ENCODE measurements around the gene PCDH18. TPM values are rescaled to one million over a fixed set of nuclear protein-coding genes. Genes with fewer than 3 reads are reported as not detected.
"Not testable (repeated sequence)": the region's sequence is repeated elsewhere in the genome, so short reads cannot be mapped to it uniquely, and the experiment has no call there.

Gene PCDH18
- total RNA-seq, 1 donor from 2014 or later, result 6.4 TPM

DNA sequence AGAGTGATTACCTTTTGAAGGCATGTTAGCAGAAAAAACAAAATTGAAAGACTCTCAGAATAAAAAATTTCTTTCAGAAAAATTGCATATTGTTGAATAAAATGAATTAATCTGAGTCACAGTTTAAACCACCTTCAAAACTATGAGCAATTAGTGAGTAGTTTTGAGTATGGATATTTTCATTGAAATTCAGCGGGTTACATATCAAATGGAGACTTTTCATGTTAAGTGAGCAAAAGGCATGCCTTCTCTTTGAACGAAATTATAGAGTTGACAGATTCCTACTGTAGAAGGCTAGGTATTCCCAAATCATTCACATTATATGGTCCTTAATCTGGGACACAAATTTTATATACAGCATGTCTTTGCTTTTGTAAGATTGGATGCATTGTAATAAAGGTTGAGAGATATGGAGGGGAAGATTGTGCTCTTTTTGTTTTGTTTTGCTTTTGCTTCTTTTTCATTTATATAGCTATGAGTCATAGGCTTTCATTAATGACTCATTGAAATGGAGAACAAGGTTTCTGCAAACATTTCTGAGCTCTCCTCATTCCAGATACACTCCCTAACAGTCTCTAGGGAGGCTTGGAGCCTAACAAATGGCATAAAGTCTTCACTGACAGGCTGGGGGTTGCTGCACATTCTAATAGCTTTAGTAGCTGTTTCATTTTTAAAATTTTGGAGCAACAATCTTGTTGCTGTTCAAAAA is 21.6 kb downstream of the PCDH18 start:
- Mint-ChIP-seq H3K9me3 (ENCODE audit: low read depth) (no peaks in the 10 kb centered on the region), H3K27me3 (no peaks in the 10 kb centered on the region), H3K27ac (no peak overlapping the region), H3K4me3 (ENCODE audit: low read depth) (no peak overlapping the region), H3K36me3 (ENCODE audit: insufficient read depth) (no peaks in the 10 kb centered on the region), H3K4me1 (ENCODE audit: low read depth) (no peaks in the 10 kb centered on the region)
- TF ChIP-seq, protein P1, sequence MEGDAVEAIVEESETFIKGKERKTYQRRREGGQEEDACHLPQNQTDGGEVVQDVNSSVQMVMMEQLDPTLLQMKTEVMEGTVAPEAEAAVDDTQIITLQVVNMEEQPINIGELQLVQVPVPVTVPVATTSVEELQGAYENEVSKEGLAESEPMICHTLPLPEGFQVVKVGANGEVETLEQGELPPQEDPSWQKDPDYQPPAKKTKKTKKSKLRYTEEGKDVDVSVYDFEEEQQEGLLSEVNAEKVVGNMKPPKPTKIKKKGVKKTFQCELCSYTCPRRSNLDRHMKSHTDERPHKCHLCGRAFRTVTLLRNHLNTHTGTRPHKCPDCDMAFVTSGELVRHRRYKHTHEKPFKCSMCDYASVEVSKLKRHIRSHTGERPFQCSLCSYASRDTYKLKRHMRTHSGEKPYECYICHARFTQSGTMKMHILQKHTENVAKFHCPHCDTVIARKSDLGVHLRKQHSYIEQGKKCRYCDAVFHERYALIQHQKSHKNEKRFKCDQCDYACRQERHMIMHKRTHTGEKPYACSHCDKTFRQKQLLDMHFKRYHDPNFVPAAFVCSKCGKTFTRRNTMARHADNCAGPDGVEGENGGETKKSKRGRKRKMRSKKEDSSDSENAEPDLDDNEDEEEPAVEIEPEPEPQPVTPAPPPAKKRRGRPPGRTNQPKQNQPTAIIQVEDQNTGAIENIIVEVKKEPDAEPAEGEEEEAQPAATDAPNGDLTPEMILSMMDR (IDR thresholded peaks at IDR 0.05; ENCODE audit: unreplicated experiment), result no peak
- no peak for DNase-seq (ENCODE audit: low spot score, unreplicated experiment)

DNA sequence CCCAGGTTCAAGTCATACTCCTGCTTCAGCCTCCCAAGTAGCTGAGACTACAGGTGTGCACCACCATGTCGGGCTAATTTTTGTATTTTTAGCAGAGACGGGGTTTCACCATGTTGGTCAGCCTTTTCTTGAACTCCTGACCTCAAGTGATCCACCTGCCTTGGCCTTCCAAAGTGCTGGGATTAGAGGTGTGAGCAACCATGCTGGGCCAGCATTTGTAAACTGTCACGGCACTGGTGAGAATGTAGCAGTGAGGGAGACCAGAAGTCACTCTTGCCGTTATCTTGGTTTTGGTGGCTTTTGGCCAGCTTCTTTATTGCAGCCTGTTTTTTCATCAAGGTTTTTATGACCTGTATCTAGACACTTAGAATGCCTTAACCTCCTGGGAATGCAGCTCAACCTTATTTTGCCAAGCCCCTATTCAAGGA is 22.4 kb downstream of the PCDH18 start:
- TF ChIP-seq, protein P1 (IDR thresholded peaks at IDR 0.05; ENCODE audit: unreplicated experiment), result no peak
- no peaks in the 10 kb centered on the region for H3K27me3 Mint-ChIP-seq
- no peaks in the 10 kb centered on the region for H3K4me1 Mint-ChIP-seq (ENCODE audit: low read depth)
- DNase-seq (ENCODE audit: low spot score, unreplicated experiment), result no peak
- no peaks in the 10 kb centered on the region for H3K9me3 Mint-ChIP-seq (ENCODE audit: low read depth)
- H3K36me3 Mint-ChIP-seq (ENCODE audit: insufficient read depth), result no peaks in the 10 kb centered on the region
- H3K4me3 Mint-ChIP-seq (ENCODE audit: low read depth), result no peak overlapping the region
- no peak overlapping the region for H3K27ac Mint-ChIP-seq

DNA sequence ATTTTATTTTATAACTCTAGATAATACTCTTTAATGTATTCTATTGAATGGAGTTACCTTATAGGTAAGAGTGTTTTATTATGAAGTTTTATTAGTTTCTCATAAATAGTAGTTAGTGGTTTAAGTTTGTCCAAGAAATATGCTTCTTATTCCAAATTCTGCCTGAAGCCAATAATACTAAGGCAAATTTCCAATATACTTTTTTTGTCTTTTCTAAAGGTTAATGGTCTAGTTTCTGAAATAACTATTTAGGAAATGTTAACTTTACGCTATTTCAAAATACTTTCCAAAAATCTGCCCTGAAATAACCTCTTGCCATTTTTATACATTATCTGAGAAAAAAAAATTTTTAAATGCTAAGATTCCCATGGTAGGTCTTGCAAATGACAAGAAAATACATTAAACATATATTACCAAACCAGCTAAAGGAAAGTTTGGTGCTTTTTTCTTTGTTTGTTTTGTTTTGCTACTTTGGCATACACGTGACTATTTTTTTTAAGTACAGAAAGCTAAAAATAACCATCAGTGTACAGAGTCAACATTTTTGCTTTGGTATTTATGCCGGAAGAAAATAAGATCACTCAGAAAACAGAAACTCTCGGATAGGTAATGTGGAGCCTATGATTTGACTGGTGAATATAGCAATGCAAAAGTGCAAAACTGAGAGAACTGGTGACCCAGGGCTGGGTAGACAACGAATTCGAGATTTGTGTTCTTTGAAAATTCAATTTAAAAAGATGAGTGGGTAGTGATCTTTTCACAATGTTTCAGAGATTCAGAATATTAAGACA is 29.8 kb downstream of the PCDH18 start:
- no peaks in the 10 kb centered on the region for H3K27me3 Mint-ChIP-seq
- H3K36me3 Mint-ChIP-seq (ENCODE audit: insufficient read depth), result no peaks in the 10 kb centered on the region
- H3K27ac Mint-ChIP-seq, result no peak overlapping the region
- DNase-seq (ENCODE audit: low spot score, unreplicated experiment), result no peak
- no peaks in the 10 kb centered on the region for H3K4me1 Mint-ChIP-seq (ENCODE audit: low read depth)
- no peak overlapping the region for H3K4me3 Mint-ChIP-seq (ENCODE audit: low read depth)
- H3K9me3 Mint-ChIP-seq (ENCODE audit: low read depth), result no peaks in the 10 kb centered on the region
- TF ChIP-seq, protein P1 (IDR thresholded peaks at IDR 0.05; ENCODE audit: unreplicated experiment), result no peak

GRCh38 chr4:137496267-137496666 is 36.0 kb downstream of the PCDH18 start:
- not testable (repeated sequence) for H3K4me1 Mint-ChIP-seq (ENCODE audit: low read depth); H3K27me3 Mint-ChIP-seq; H3K9me3 Mint-ChIP-seq (ENCODE audit: low read depth); DNase-seq (ENCODE audit: low spot score, unreplicated experiment); H3K36me3 Mint-ChIP-seq (ENCODE audit: insufficient read depth)
- H3K4me3 Mint-ChIP-seq (ENCODE audit: low read depth), result peak overlapping the region; percentile 66
- peak overlapping the region; percentile 78 for H3K27ac Mint-ChIP-seq

DNA sequence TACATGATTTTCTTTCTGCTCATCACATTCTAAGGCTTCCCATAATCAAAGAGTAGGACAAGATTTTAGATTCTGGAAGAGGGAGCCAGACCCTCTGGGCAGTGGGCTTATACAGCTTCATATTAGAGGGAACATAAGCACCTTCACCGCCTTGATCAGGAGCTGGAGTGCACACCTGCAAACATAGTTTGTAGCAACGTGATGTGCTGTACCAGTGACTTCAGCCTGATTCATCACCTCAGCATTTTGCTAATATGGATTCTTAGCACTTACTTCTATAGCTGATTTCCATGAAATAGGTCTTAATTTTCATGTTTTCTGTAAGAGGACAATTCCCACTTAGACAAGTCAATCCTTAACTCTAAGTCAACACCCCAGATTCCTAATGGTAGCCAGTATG is 36.7 kb downstream of the PCDH18 start:
- peaks cover 6% of the 10 kb centered on the region for H3K9me3 Mint-ChIP-seq (ENCODE audit: low read depth)
- TF ChIP-seq, protein P1 (IDR thresholded peaks at IDR 0.05; ENCODE audit: unreplicated experiment), result no peak
- DNase-seq (ENCODE audit: low spot score, unreplicated experiment), result no peak
- H3K36me3 Mint-ChIP-seq (ENCODE audit: insufficient read depth), result no peaks in the 10 kb centered on the region
- no peak overlapping the region for H3K27ac Mint-ChIP-seq
- H3K27me3 Mint-ChIP-seq, result no peaks in the 10 kb centered on the region
- H3K4me3 Mint-ChIP-seq (ENCODE audit: low read depth), result peak overlapping the region; percentile 9
- peaks cover 6% of the 10 kb centered on the region for H3K4me1 Mint-ChIP-seq (ENCODE audit: low read depth)

DNA sequence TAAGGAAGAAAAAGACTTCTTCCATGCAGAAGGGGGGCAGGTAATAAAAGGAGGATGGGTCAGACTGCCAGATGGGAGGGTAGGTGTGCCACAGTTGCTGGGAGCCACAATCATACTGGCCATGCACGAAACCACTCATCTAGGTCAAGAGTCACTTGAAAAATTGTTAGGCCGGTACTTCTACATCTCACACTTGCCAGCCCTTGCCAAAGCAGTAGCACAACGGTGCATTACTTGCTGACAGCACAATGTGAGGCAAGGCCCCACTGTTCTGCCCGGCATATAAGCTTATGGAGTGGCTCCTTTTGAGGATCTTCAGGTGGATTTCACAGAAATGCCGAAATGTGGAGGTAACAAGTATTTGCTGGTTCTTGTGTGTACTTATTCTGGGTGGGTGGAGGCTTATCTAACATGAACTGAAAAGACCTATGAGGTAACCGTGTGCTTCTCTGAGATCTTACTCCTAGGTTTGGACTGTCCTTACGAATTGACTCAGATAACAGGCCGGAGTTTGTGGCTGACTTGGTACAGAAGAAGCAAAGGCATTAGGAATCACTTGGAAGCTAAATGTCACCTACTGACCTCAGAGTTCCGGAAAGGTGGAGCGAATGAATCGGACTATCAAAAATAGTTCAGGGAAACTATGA is 48.9 kb downstream of the PCDH18 start:
- H3K36me3 Mint-ChIP-seq (ENCODE audit: insufficient read depth); H3K27me3 Mint-ChIP-seq; DNase-seq (ENCODE audit: low spot score, unreplicated experiment); H3K9me3 Mint-ChIP-seq (ENCODE audit: low read depth); H3K27ac Mint-ChIP-seq; H3K4me3 Mint-ChIP-seq (ENCODE audit: low read depth); H3K4me1 Mint-ChIP-seq (ENCODE audit: low read depth): not testable (repeated sequence)

DNA sequence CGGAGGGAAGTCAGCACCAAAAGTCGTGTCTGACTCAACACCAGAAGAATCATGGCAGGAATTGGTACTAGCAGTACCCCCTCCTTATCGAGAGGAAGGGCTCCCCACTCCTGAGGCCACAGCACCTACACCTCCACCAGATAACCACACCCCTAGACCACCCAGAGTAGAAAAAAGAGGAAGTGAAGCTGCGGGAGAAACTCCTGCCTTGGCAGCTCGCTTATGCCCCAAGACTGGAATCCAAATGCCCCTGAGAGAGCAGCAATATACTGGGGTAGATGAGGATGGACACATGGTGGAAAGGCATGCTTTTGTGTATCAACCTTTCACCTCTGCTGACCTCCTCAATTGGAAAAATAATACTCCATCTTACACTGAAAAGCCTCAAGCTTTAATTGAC is 52.6 kb downstream of the PCDH18 start:
- H3K4me1 Mint-ChIP-seq (ENCODE audit: low read depth), result not testable (repeated sequence)

More for the DNA sequence above, 52.6 kb downstream of the PCDH18 start:
- not testable (repeated sequence) for DNase-seq (ENCODE audit: low spot score, unreplicated experiment); H3K36me3 Mint-ChIP-seq (ENCODE audit: insufficient read depth); H3K4me3 Mint-ChIP-seq (ENCODE audit: low read depth); H3K27me3 Mint-ChIP-seq; H3K27ac Mint-ChIP-seq; H3K9me3 Mint-ChIP-seq (ENCODE audit: low read depth)
